ENCODE data around the gene PWWP2B. TPM values are rescaled to one million over a fixed set of nuclear protein-coding genes. Genes with fewer than 3 reads are reported as not detected.

PWWP2B gene
- total and polyA plus RNA-seq, 7 experiments from 2014 or later: 1.5 to 22.2 (median 11.5) TPM

Other genes with a start within 250 kb of the PWWP2B start
- 10 to 100 TPM in 2 of 5 experiments, 1 to 10 TPM in 2, under 1 TPM in 1; 0.66 to 60.0 (median 9.4) TPM for gene DPYSL4, start 210.3 kb upstream of the PWWP2B start, total RNA-seq
- 10 to 100 TPM in 1 of 2 donors, under 1 TPM in 1; 0.35 to 18.2 TPM for gene DPYSL4, start 210.3 kb upstream of the PWWP2B start, polyA plus RNA-seq
- 10 to 100 TPM in 4 of 5 experiments, 1 to 10 TPM in 1; 8.7 to 19.4 (median 12.0) TPM for gene STK32C, start 89.2 kb upstream of the PWWP2B start, total RNA-seq
- gene STK32C, start 89.2 kb upstream of the PWWP2B start, polyA plus RNA-seq: 1 to 10 TPM; 4.6 to 7.2 TPM
- gene LRRC27, start 65.0 kb upstream of the PWWP2B start, total RNA-seq: 10 to 100 TPM in 1 of 5 experiments, 1 to 10 TPM in 4; 3.4 to 10.8 (median 7.1) TPM
- 1 to 10 TPM; 1.8 to 4.9 TPM for gene LRRC27, start 65.0 kb upstream of the PWWP2B start, polyA plus RNA-seq
- 10 to 100 TPM; 15.5 to 30.7 (median 28.7) TPM for gene INPP5A, start 140.6 kb downstream of the PWWP2B start, total RNA-seq
- 1 to 10 TPM in 1 of 2 donors, under 1 TPM in 1; 0.97 to 2.0 TPM for gene INPP5A, start 140.6 kb downstream of the PWWP2B start, polyA plus RNA-seq

Measured in naive thymus-derived CD4-positive, alpha-beta T cell (primary cell).